8988T (cell line): ENCODE data around the gene SRSF7.
A peak's percentile ranks its signal among the peaks of the same experiment; 100 is the strongest.
"Not testable (repeated sequence)": the region's sequence is repeated elsewhere in the genome, so short reads cannot be mapped to it uniquely, and the experiment has no call there.

Source experiments
- DNase-seq: peaks from one replicate; pipeline ENCODE4 v3.0.0; 2011

The SRSF7 gene

DNA sequence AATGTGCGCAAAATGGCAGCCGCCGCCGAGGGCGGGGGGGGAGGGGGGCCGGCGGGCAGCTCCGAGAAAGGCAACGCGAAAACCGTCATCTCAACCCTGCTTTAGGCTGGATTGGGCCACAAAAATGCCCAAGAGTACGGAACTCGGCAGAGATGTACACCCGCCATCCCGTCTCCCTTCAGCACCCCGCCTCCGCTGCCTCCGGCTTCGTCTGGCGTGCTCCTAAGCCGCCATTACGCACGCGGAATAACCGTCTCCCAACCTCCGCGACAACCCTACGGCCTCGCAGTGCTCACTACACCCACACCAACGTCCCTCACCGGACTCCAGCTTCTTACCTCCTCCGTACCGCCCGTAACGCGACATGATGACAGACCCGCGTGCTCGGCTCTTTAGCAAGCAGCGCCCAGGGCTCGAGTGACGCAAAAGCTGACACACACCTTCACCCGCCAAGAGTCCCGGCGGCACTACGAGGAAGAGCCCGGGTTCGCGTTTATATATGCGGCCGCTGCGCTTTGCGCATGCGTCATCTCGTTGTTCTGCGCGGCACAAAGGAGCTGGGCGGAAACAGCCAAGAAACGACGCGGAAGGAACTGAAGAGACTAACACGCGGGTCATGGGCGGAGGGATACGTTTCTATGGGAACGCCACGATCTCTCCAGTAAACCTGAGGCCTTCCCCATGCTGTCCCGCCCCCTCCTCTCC lies at the start of gene SRSF7:
TSS of gene SRSF7 (minus strand) at position 471 of the 705 bp plus-strand sequence. CDS start at position 366, 105 bp downstream.
- DNase-seq, result peak; percentile 98

DNA sequence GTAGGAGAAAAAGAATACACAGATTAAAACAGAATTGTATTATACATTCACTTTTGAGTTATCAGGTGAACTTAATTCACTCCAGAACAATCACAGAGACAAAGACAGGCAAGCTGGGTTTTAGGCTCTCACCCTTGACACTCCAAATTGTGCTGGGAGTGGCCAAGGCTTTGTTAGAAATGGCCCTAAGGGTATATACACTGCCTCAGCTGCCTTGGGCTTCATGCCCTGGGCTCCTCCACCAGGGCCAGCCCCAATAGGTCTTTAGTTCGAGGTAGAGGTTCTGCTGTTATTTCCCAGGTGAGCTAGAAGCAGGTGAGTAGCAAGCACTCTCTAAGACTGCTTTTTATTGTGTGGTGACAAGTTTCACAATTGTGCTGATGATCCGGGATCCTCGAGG lies 46.8 kb upstream of the SRSF7 start:
- no peak for DNase-seq

DNA sequence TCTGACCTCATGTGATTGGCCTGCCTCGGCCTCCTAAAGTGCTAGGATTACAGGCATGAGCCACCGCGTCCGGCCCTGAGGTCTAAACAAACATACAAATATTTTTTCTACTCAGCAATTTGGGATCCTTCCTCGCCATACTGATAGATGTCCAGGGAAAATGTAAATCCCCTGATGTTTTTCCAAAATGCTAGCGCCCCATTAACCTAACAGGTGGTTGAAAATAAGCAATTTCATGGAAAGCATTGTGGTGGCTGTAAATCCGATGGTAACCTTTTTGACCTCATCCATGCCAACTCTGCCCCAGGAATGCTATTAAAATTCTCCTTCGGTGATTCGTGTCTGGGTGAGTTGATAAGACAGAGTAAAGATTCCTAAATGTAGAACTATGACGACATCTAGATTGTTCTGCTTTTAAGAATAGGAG lies 46.1 kb upstream of the SRSF7 start:
- no peak for DNase-seq

DNA sequence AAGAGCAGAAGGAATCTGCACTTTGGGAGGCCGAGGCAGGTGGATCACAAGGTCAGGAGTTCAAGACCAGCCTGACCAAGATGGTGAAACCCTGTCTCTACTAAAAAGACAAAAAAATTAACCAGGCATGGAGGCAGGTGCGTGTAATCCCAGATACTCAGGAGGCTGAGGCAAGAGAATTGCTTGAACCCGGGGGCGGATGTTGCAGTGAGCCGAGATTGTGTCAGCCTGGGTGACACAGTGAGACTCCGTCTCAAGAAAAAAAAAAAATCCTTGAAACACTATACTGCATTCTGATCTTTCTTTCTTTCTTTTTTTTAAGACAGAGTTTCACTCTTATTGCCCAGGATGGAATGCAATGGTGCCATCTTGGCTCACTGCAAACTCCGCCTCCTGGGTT lies 43.9 kb upstream of the SRSF7 start:
- not testable (repeated sequence) for DNase-seq

DNA sequence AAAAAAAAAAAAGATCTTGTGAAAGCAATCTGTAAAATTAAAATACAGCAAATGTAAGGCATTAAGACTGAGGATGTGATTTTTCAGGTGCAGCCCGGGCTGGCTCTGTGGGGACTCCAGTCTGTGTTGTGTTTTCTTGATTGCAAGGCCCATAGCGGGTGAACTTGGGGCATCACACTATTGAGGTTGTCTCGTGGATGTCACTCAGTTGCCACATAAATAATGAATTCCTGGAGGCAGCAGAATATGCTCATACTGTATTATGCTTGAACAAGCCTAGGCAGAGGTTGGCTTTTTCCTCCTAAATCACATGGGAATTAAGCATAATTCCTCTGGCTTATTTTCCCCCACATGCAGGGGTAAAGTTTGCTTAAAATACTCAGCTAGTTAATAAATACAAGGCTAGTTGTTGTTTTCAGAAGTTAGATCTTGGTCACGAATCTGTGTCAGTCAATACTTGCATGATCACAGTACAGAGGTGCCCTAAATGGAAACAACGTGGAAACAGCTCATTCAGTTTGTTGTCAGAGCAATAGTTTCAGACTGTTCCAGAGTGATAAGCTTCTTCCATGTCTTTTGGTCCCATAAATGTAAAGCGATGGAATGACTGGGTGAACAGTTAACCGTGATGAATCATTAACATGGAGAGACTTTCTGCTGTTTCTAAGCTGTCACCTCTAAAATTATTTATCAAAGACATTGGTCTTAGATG lies 43.2 kb upstream of the SRSF7 start:
- DNase-seq, result no peak

DNA sequence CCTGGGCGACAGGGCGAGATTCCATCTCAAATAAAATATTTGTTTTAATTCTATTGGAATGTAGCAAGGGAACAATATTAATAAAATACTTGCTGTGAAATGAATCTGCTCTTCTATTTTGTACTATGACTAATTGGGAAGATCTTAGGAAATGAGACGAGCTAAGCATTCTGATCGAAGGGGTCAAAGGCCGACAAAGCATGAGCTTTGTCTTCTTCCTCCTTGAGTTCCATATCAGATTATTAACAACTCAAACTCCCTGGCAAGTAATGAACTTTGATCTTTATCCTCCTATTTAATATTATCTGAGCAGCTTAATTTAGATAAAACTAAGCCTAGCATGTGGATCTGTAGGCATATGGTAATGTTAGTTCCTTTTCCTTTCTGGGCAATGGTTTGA lies 42.4 kb upstream of the SRSF7 start:
- DNase-seq, result no peak

DNA sequence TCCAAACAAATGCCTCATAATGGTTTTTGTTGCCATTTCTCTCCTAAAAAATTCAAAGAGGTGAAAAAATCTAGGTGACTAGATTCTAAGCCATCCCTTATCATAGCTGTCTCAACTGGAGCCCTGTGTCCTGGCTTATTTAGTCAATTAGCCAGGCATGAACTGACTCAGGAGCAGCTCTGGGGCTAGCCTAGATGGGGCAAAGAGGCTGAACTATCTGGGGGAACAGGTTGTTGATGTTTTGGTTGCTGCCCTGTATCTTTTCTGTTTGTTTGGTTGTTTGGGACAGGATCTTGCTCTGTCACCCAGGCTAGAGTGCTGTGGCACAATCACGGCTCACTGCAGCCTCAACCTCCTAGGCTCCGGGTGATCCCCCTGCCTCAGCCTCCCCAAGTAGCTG lies 41.6 kb upstream of the SRSF7 start:
- DNase-seq, result no peak

DNA sequence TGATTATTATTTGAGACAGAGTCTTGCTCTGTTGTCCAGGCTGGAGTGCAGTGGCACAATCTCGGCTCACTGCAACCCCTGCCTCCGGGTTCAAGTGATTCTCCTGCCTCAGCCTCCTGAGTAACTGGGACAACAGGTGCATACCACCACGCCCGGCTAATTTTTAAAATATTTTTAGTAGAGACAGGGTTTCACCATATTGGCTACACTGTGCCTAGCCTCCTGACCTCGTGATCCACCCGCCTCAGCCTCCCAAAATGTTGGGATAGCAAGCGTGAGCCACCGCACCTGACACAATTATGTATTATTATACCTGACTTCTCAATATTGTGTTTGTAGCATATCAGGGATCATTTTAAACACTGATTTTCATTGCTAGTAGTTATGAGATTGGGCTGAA lies 41.2 kb upstream of the SRSF7 start:
- not testable (repeated sequence) for DNase-seq

DNA sequence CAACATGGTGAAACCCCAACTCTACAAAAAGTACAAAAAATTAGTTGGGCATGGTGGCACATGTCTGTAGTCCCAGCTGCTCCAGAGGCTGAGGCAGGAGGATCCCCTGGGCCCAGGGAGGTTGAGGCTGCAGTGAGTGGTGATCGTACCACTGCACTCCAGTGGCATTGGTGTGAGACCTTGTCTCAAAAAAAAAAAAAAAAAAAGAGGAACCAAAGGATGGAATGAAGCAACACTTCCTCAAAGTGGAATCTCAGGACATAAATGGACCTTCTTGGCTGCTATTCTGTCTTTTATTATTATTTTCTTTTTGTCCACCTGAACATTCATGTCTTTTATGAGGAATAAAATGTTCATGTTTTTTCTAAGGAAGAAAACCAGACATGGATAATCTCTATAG lies 40.6 kb upstream of the SRSF7 start:
- no peak for DNase-seq

DNA sequence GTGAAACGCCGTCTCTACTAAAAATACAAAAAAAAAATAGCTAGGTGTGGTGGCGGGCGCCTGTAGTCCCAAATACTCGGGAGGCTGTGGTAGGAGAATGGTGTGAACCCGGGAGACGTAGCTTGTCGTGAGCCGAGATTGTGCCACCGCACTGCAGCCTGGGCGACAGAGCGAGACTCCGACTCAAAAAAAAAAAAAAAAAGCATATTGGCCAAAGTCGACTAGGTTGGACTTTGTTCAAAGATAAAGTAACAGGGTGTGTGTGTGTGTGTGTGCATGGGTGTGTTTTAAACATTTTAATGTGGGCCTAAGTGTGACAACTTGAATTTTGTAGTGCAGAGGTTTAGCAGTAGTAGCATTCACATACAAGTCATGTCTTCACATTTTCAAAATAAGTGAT lies 38.5 kb upstream of the SRSF7 start:
- no peak for DNase-seq

DNA sequence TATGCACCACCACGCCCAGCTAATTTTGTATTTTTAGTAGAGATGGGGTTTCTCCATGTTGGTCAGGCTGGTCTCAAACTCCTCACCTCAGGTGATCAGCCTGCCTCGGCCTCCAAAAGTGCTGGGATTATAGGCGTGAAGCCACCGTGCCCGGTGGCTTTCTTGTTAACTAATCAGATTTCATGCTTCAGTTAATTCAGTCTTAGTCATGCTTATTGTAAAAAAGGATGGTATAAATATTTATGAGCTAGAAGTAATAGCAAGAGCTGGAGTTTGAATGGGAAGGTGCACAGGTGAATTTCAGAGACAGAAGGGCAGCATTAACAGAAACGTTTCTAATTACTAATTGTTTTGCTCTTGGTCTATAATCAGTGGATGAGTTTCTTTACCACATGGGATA lies 37.1 kb upstream of the SRSF7 start:
- no peak for DNase-seq

DNA sequence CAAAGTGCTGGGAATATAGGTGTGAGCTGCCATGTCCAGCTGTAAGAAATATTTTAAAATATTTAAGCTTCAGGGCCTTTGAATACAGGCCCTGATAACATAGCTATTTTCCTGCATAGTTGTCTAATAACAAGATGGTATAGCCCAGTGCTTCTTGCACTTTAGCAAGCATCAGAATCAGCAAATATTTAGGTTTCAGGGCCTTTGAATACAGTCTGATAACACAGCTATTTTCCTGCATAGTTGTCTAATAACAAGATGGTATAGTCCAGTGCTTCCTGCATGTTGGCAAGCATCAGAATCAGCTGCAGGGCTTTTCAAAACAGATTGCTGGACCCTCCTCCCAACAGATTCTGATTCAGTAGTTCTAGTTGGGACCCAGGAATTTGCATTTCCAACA lies 32.4 kb upstream of the SRSF7 start:
- DNase-seq, result no peak

DNA sequence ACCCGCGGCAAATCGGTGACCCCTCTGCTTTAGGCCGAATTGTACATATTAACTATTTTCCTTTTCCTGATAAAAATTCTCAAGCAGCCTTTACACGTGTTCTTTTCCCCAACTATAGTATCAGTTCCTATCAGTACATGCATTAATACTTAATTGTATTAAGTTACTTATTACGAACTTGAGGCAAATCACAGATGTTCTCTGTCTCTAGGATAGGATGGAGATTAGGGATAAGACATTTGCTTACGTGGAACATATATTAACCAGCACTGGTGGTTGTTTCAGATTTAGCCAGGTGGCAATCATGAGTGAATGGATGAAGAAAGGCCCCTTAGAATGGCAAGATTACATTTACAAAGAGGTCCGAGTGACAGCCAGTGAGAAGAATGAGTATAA lies 27.5 kb upstream of the SRSF7 start:
- no peak for DNase-seq

DNA sequence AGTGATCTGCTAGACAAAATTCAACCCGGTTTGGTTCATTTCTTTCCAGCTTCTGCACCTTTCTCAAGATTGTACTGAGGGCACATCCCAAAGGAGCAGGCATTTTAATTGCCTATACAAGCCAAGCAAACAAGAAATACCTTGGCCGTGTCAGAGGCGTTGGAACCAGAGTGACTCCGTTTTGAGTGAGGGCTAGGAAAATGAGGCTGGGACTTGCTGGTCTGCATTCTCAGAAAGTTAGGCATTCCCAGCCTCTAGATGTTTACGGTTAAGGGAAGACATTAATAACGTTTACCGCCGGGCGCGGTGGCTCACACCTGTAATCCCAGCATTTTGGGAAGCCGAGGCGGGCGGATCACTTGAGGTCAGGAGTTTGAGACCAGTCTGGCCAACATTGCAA lies 25.4 kb upstream of the SRSF7 start:
- DNase-seq, result no peak

DNA sequence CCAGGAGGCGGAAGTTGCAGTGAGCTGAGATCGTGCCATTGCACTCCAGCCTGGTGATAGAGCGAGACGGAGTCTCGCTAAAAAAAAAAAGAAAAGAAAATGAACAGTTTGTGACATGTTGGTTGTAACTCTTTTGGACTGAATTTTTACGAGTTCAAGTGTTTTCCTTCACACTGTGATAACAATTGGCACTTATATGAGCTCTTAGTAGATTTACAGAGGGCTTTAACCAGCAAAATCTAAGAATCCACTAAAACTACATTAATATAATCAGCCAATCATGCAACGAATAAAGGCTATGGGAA lies 24.7 kb upstream of the SRSF7 start:
- no peak for DNase-seq

DNA sequence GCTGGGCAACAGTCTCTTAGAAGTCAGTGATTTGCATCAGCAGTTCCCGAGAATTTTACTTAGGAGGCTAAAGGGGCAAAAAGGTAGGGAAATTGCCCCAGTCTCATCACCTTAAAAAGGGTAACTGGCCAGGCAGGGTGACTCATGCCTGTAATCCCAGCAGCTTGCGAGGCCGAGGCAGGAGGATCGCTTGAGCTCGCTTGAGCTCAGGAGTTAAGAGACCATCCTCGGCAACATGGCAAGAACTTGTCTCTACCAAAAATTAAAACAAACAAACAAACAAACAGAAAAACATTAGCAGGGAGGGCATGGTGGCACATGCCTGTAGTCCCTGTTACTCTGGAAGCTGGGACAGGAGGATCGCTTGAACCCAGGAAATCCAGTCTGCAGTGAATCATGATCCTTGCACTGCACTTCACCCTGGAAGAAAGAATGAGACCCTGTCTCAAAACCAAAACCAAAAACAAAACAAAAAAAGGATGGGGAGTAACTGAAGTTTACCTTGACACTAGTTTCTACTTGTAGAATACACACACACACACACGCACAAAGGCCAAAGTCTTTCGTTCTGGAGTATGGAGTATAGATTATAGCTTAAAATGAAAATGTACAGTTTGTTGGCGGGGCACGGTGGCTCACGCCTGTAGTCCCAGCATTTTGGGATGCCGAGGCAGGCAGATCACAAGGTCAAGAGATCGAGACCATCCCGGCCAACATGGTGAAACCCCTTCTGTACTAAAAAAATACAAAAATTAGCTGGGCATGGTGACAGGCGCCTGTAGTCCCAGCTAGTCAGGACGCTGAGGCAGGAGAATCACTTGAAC lies 24.1 kb upstream of the SRSF7 start:
- DNase-seq, result no peak

DNA sequence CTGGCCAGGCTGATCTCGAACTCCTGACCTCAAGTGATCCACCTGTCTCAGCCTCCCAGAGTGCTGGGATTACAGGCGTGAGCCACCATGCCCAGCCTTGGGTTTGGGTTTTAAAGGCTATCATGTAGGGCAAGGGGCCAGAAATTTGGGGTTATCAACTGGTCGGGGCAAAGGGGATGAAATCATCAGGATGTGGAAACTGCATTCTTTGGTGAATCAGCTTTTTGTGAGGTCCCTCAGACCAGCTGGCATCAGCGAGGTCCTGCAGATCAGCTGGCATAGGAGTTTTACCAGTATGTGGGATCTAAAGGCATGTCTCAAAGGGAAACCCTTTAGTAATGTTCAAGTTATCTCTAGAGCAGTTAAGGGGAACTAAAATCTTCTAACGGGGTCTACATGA lies 20.5 kb upstream of the SRSF7 start:
- DNase-seq, result no peak

DNA sequence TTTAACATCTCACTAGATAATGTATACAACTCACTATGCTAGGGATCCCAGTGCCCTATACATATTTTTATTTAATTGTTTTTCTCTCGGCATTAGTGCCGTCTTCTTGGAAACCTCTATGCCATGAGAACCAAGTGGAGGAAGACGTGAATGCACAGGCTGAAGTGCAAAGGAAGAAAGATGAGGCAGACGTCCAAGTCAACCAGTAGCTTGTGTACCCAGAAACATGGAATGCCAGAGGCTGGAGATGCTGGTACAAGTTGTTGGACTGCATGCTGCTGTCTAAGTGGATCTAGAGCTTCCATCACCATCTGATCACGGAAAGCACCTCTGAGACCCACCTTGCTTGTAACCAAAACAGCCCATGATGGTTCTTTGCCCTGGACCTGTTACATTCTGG lies 14.4 kb upstream of the SRSF7 start:
- DNase-seq, result no peak

DNA sequence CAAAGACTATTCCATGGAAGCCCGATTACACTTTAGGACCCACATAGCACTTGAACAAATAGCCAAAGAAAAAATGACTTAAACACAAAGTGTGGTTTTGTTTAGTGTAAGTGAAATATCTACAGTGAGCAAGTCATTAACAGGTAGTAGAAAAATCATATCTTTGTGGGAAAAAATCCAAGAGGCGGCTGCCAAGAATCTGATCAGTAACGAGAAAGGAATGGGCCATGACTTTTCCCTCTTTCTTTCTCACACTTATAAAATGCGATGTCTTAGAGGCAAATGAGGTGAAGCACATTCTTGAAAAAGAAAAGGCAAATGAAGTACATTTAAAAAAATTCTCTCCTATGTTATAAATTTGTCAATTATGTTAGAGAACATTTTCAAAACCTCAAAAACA lies 14.0 kb upstream of the SRSF7 start:
- DNase-seq, result no peak

DNA sequence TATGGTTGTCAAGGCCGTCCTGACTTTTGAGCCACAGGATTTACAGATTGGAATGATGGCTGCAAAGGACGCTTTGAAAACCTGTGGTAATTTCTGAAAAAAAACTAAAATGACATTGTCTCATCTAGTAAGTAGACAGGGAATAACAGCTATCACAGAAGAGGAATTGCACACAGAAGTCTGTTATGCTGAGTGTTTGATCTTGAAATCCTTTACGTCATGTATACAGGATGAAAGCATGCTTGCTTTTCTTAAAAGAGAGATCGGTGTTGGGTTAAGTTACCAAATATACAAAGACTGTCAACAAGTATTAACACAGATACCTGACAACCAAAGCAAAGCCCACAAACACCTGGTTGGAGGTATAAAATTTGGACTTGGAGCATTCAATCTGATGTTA lies 12.6 kb upstream of the SRSF7 start:
- DNase-seq, result no peak

DNA sequence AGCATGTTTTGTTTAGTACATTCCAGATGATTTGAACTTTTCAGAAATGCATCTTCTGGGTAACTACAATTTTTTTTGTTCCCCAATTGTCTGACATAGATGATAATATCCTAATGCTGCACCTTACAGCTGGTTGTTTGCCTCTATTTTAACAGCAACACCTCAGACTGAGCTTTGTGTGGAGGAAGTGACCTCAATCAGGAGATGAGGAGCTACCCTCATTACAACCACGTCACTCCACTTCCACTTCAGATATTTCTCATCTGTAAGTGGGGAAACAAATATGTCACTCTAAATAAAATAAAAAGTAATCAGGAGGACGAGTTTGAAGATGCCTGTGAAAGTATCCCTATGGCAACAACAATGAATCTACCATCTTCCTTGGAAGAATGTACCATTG lies 12.1 kb upstream of the SRSF7 start:
- no peak for DNase-seq

DNA sequence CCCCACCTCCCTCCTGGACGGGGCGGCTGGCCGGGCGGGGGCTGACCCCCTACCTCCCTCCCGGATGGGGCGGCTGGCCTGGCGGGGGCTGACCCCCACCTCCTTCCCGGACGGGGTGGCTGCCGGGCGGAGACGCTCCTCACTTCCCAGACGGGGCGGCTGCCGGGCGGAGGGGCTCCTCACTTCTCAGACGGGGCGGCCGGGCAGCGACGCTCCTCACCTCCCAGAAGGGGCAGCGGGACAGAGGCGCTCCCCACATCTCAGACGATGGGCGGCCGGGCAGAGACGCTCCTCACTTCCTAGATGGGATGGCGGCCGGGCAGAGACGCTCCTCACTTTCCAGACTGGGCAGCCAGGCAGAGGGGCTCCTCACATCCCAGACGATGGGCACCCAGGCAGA lies 4.7 kb upstream of the SRSF7 start:
- DNase-seq, result not testable (repeated sequence)

DNA sequence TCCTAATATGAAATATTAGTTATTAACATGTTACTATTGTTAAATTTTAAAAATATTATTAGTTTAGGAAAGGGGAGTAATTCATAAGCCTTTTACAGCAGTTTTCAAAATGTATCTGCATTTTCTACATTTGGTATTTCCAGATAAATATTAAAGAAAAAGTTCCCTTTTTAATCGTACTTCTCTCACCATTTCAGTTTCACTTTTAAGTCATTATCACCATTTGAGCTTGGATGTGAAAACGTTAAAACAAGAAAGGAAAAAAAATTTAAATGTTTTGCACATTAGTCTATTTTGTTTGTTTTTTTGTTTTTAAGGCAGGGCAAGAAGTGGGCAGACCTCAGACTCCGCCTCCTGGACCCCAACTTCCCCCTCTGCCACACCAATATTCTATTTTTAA lies 3.3 kb upstream of the SRSF7 start:
- DNase-seq, result no peak

DNA sequence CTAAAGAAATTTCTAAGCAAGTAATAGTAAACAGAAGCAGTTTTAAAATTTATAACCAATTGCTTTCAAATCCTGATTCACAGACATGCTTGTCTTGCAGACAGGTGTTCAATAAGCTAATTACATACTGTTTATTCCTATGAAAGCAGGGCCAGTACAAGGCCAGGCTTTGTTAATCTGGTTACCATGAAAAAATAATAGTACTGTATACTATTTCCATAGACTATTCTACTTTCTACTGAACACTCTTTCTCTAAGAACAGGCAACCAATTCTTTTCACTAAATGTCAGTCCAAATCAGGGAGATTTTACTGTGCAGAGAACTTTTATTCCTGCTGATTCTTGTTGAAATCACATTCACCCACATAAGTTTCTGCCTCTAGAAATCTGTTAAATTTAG lies 2.9 kb upstream of the SRSF7 start:
- DNase-seq, result no peak
